GM20000 (cell line): Measurements from ENCODE around the gene PBX2.
A peak's percentile ranks its signal among the peaks of the same experiment; 100 is the strongest.

Source experiments
- DNase-seq: peaks from one replicate; pipeline ENCODE4 v3.0.0; 2012; ENCODE audit warnings: low spot score
- TF ChIP-seq, protein P1 (sequence below): IDR thresholded peaks from 2 replicates; pipeline ENCODE4 v1.5.1; 2012; ENCODE audit warnings: mild to moderate bottlenecking, control low read depth; ENCODE audit errors: extremely low read depth, missing control alignments

PBX2 gene

DNA sequence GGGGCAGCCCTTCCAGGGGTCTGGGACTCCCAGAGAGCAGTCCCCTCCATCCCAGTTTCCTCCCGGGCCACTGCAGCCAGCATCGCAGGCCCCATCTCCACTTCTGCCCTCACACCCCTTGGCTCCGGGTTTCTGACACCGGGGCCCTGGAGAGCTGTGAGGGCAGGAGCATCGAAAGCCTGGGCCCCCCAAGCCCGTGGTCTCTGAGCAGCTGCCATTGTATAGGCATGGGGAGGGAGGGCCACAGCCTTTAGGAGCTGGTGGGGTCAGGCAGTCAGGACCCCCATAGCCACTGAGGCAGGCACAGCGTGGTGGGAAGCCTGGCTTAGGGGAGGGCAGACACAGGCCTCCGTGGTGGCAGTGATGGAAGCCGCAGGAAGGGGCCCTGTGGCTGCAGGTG, 12.2 kb upstream of the PBX2 start:
- TF ChIP-seq, protein P1, sequence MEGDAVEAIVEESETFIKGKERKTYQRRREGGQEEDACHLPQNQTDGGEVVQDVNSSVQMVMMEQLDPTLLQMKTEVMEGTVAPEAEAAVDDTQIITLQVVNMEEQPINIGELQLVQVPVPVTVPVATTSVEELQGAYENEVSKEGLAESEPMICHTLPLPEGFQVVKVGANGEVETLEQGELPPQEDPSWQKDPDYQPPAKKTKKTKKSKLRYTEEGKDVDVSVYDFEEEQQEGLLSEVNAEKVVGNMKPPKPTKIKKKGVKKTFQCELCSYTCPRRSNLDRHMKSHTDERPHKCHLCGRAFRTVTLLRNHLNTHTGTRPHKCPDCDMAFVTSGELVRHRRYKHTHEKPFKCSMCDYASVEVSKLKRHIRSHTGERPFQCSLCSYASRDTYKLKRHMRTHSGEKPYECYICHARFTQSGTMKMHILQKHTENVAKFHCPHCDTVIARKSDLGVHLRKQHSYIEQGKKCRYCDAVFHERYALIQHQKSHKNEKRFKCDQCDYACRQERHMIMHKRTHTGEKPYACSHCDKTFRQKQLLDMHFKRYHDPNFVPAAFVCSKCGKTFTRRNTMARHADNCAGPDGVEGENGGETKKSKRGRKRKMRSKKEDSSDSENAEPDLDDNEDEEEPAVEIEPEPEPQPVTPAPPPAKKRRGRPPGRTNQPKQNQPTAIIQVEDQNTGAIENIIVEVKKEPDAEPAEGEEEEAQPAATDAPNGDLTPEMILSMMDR = no peak

DNA sequence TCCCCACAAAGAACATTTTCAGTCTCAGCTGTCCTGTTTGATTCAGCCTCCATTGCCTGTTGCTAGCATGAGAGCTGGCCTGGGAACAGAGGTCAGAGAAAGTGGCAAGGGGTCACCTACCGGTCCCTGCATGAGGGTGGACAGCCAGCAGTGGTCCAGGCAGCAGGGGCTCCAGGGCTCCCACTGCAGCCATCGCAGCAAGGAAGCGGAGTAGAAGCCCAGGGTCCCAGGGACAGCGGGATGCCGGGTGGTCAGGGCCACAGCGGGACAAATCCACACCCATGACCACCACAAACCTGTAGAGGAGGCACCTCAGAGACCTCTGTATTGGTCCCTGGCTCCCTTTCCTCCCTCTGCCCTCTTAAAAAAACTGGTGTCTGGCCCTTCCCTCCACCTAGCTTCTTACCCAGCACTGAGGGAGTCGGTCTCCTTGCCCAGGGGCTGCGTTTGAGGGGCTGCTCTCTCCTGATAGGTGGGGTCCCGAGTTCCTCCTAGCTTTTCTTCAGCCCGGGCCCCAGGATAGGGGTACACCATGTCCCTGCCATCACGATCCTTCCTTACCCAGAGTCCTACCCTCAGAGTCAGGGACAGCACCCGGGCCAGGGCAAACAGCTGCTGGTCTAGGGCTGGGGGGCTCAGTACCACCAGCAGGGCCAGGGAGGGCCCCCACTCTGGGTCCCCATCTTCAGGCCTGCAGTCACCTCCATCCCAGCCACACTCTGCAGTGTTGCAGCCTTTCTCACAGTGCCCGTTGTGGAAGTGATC, 10.9 kb upstream of the PBX2 start:
- no peak for DNase-seq
- TF ChIP-seq, protein P1 = no peak

More for the DNA sequence above, 12.2 kb upstream of the PBX2 start:
- no peak for DNase-seq

DNA sequence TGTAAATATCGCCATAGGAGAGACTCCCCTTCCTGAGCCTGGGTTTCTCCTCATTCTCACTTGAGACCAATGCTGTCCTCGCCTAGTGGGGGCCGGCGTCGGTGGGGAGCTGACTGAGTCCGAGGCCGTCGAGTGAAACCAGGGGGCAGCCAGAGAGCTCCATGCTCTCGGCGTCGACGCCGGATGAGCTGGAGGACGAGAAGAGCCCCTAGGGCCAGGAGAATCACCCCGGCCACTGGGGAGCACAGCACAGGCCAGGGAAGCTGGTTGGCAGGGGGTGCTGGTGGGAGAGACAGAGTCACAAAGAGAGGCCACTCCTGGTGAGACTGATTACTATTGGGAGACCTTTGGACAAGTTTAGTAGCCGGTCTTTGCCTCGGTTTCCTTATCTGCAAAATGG, 8.9 kb upstream of the PBX2 start:
- TF ChIP-seq, protein P1 = no peak
- no peak for DNase-seq

DNA sequence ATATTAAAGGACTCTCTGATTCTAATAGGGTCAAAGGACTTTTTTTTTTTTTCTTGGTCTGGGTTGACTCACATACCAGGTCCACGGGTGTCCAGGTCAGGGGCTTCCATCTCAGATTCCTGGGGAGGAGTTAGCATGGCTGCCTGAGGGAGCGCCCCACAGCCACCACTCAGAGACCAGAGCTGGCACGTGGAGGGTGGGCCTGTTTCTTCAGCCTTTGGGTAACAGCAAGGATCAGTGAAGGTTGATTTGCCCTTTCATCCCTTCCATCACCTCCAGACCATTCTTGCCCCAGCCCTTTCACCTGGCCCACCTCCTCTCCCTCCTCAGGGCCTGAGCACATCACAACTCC, 8.3 kb upstream of the PBX2 start:
- DNase-seq = no peak
- TF ChIP-seq, protein P1 = no peak

DNA sequence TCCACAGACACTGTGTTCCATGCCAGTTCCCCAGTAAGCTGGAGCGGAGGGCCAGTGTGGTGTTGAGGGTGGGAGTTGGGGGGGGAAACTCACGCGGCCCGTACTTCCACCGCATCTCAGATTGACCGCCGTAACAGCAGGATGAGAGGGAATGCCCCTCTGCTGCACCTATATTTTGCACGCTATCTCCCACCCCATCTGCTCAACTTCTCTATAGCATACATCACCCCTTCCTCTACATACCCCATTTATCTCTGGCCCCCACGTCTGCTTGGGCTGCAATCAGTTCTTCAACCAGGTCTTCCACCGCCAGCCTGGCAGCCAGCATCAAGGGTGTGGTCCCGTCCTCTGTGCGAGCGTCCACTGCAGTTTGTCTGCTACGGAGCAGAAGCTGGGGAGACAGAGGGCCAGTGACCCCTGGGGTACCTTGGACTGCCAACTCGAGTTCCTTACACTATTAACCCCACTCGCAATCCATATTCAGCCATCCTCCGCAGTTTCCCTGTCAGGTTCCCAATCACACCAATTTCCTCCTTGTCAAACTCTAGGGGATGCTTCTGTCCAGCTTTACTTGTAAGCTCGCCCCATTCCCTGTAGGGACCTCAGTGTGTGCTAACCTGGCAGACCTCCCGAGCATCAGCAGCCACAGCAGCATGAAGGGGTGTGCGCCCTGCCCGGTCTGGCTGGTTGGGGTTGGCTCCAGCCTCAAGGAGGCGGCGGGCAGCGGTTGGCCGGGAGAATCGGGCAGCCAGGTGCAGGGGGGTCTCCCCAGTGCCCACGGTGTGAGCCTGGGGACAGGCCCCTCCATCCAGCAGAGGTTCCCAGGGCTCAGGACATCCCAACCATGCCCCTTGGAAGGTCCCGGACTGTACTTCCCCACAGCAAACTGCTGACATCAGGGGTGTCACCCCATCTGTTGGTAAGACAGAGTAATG, 6.9 kb upstream of the PBX2 start:
- DNase-seq = peak; percentile 49
- TF ChIP-seq, protein P1 = no peak

DNA sequence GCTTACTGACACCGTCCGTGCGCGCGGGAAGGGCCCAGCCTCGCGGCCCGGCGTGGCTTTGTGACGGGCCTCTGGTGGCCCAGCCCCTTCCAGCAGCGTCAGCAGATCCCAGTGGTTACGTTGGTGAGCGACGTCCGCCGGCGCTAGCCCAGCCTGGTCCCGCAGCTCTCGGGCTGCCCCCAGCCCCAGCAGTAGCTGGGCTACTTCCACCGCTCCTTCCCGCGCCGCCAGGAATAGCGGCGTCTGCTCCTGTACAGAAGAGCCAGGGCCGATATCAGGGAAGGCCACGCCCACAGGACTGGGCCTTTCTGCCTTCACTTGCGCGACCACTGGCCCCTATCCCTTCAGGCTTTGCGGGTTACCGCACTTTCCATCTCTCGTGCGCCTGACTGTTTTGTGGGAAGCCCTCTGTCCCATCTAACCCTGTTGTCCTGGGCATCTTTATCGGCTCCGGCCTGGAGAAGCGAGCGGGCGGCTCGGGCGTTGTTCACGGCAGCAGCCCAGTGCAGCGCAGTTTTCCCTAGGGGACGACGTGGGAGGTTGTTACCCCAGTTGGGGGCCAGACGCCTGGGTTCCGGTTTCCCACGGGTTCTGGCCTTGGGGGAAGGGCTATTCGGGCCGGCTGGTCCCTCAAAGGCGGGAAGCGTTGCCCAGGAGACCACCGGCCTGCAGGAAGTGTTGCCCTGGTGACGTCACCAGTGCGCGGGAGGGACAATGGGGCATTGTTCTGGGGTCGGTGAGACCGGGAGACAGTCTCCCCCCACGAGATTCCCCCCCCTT, 6.1 kb upstream of the PBX2 start:
- DNase-seq = peak; percentile 96
- TF ChIP-seq, protein P1 = no peak

DNA sequence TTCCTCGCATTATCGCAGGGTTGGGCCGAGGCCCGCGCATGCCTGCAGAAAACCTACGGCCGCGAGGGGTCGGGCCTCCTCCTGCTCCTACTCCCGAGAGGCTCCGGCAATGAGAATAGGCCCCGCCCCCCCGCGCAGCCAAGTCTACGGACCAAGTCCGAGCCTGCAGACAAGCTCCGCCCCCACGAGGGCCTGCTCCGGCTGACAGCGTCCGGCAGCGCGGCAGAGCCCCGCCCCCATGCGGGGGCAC, 5.6 kb upstream of the PBX2 start:
- DNase-seq = no peak
- TF ChIP-seq, protein P1 = no peak
